Measurements from ENCODE around the gene RPL9. TPM values are rescaled to one million over a fixed set of nuclear protein-coding genes. Genes with fewer than 3 reads are reported as not detected.
"Not testable (repeated sequence)": the region's sequence is repeated elsewhere in the genome, so short reads cannot be mapped to it uniquely, and the experiment has no call there.

Gene RPL9
- total RNA-seq, 1 donor = 1,693 TPM

GRCh38 chr4:39427520-39428114 lies 31.1 kb downstream of the RPL9 start:
- no peak for DNase-seq (ENCODE audit: low read depth in 2 of 3, low spot score in 2 of 3)

- DNase-seq (ENCODE audit: low read depth in 2 of 3, low spot score in 2 of 3) = no peak
Measured at GRCh38 chr4:39426728-39427127, 32.0 kb downstream of the RPL9 start.

GRCh38 chr4:39425297-39425696 lies 33.4 kb downstream of the RPL9 start:
- DNase-seq (ENCODE audit: low read depth in 2 of 3, low spot score in 2 of 3) = not testable (repeated sequence)

GRCh38 chr4:39422247-39422646 lies 36.5 kb downstream of the RPL9 start:
- no peak for DNase-seq (ENCODE audit: low read depth in 2 of 3, low spot score in 2 of 3)

- no peak for DNase-seq (ENCODE audit: low read depth in 2 of 3, low spot score in 2 of 3)
Measured at GRCh38 chr4:39415678-39416283, 42.9 kb downstream of the RPL9 start.

GRCh38 chr4:39411561-39411960 lies 47.2 kb downstream of the RPL9 start:
- DNase-seq (ENCODE audit: low read depth in 2 of 3, low spot score in 2 of 3) = not testable (repeated sequence)

- peak in 2 of 3 donors; percentile 11 to 18 for DNase-seq (ENCODE audit: low read depth in 2 of 3, low spot score in 2 of 3)
Measured at GRCh38 chr4:39410415-39410814, 48.3 kb downstream of the RPL9 start.

GRCh38 chr4:39407584-39407885 lies 51.2 kb downstream of the RPL9 start:
- no peak for DNase-seq (ENCODE audit: low read depth in 2 of 3, low spot score in 2 of 3)

GRCh38 chr4:39406763-39407583 lies 51.7 kb downstream of the RPL9 start, which contains the start of gene KLB:
TSS of gene KLB (plus strand) at chr4:39406930. CDS start at chr4:39406950, 20 bp downstream.
- DNase-seq (ENCODE audit: low read depth in 2 of 3, low spot score in 2 of 3) = no peak

Small RNA genes lying within 50 kb of the gene (small RNA-seq; reads per million reads assigned to genes)
- gene MIR5591 = not detected
- gene RF00019 = not detected

Other genes starting within 250 kb of the RPL9 start
- gene RFC1, start 92.6 kb downstream of the RPL9 start, total RNA-seq = 20.5 TPM
- gene KLB, start 52.0 kb downstream of the RPL9 start, total RNA-seq = under 0.01 TPM
- gene LIAS, start 134 bp upstream of the RPL9 start, total RNA-seq = 5.4 TPM
- 7.5 TPM for gene UGDH, start 68.5 kb upstream of the RPL9 start, total RNA-seq
- 4.6 TPM for gene SMIM14, start 179.9 kb upstream of the RPL9 start, total RNA-seq
- 10.8 TPM for gene UBE2K, start 239.2 kb upstream of the RPL9 start, total RNA-seq